HG02870 (cell line): ENCODE measurements around the gene TMBIM1.

Source experiments
- ATAC-seq: cut with Tn5 transposase; IDR thresholded peaks from one replicate; pipeline ENCODE4 v1.9.1; 2021; ENCODE audit warnings: mild to moderate bottlenecking, moderate library complexity; ENCODE audit not compliant: unreplicated experiment

Gene TMBIM1

GRCh38 chr2:218293715-218294429 is 1.6 kb upstream of the TMBIM1 start:
- no peak for ATAC-seq

- no peak for ATAC-seq
Measured at GRCh38 chr2:218291318-218292047, 820 bp downstream of the TMBIM1 start.

GRCh38 chr2:218290316-218291261 is 1.7 kb downstream of the TMBIM1 start:
- ATAC-seq, result peak; percentile 45

- no peak for ATAC-seq
Measured at GRCh38 chr2:218289639-218290315, 2.5 kb downstream of the TMBIM1 start.

GRCh38 chr2:218286570-218287459 is 5.5 kb downstream of the TMBIM1 start:
- ATAC-seq, result peak; percentile 52

GRCh38 chr2:218285604-218286003 is 6.7 kb downstream of the TMBIM1 start:
- no peak for ATAC-seq

- peak; percentile 66 for ATAC-seq
Measured at GRCh38 chr2:218284106-218284811, 8.0 kb downstream of the TMBIM1 start.

GRCh38 chr2:218282173-218282991 is 9.9 kb downstream of the TMBIM1 start:
- ATAC-seq, result no peak

- no peak for ATAC-seq
Measured at GRCh38 chr2:218281449-218281848, 10.9 kb downstream of the TMBIM1 start.

- no peak for ATAC-seq
Measured at GRCh38 chr2:218280260-218280870, 11.9 kb downstream of the TMBIM1 start.

- ATAC-seq, result no peak
Measured at GRCh38 chr2:218278531-218279360, 13.6 kb downstream of the TMBIM1 start.

GRCh38 chr2:218277921-218278320 is 14.4 kb downstream of the TMBIM1 start:
- ATAC-seq, result no peak

GRCh38 chr2:218276986-218277755 is 15.1 kb downstream of the TMBIM1 start:
- ATAC-seq, result no peak

- ATAC-seq, result no peak
Measured at GRCh38 chr2:218275371-218276072, 16.8 kb downstream of the TMBIM1 start.

- no peak for ATAC-seq
Measured at GRCh38 chr2:218274586-218274985, 17.7 kb downstream of the TMBIM1 start.

GRCh38 chr2:218273908-218274249 is 18.4 kb downstream of the TMBIM1 start:
- no peak for ATAC-seq
